Measurements from ENCODE around the gene PAPPA. TPM values are rescaled to one million over a fixed set of nuclear protein-coding genes. Genes with fewer than 3 reads are reported as not detected.

The PAPPA gene
- total RNA-seq, 3 donors from 2014 or later = 0.61 to 2.5 (median 1.9) TPM

- H3K4me1 ChIP-seq (ENCODE audit: low read depth) = no peaks in the 10 kb centered on the region
- H3K9me3 ChIP-seq = no peaks in the 10 kb centered on the region
- TF ChIP-seq CTCF (IDR thresholded peaks at IDR 0.05) = no peak
- ATAC-seq (no peak), DNase-seq (no peak)
- no peaks in the 10 kb centered on the region for H3K36me3 ChIP-seq (ENCODE audit: low read depth)
- no peak overlapping the region for H3K4me3 ChIP-seq
- intact Hi-C loops (cut with DNase I, micrococcal nuclease) = no loop called here
These were observed 124.7 kb downstream of the PAPPA start for GRCh38 chr9:116278326-116278725.

GRCh38 chr9:116279230-116279629 is 125.6 kb downstream of the PAPPA start:
- H3K4me1 ChIP-seq (ENCODE audit: low read depth) = no peaks in the 10 kb centered on the region
- H3K36me3 ChIP-seq (ENCODE audit: low read depth) = no peaks in the 10 kb centered on the region
- no peaks in the 10 kb centered on the region for H3K9me3 ChIP-seq
- DNase-seq (no peak), ATAC-seq (no peak)
- no peak for TF ChIP-seq CTCF (IDR thresholded peaks at IDR 0.05)
- H3K4me3 ChIP-seq = no peak overlapping the region
- intact Hi-C loops (cut with DNase I, micrococcal nuclease) = no loop called here

GRCh38 chr9:116280529-116280928 is 126.9 kb downstream of the PAPPA start:
- no peak overlapping the region for H3K4me3 ChIP-seq
- intact Hi-C loops (cut with DNase I, micrococcal nuclease) = no loop called here
- H3K9me3 ChIP-seq = no peaks in the 10 kb centered on the region
- no peaks in the 10 kb centered on the region for H3K36me3 ChIP-seq (ENCODE audit: low read depth)
- ATAC-seq (no peak), DNase-seq (no peak)
- no peaks in the 10 kb centered on the region for H3K4me1 ChIP-seq (ENCODE audit: low read depth)
- no peak for TF ChIP-seq CTCF (IDR thresholded peaks at IDR 0.05)

- intact Hi-C loops (cut with DNase I, micrococcal nuclease) = no loop called here
- no peak for DNase-seq
- H3K4me3 ChIP-seq = no peak overlapping the region
- no peak for ATAC-seq
- H3K36me3 ChIP-seq (ENCODE audit: low read depth) = no peaks in the 10 kb centered on the region
- no peaks in the 10 kb centered on the region for H3K4me1 ChIP-seq (ENCODE audit: low read depth)
- TF ChIP-seq CTCF (IDR thresholded peaks at IDR 0.05) = no peak
- H3K9me3 ChIP-seq = no peaks in the 10 kb centered on the region
These were observed 129.0 kb downstream of the PAPPA start for GRCh38 chr9:116282597-116282996.

GRCh38 chr9:116284518-116284917 is 130.9 kb downstream of the PAPPA start:
- no peak for TF ChIP-seq CTCF (IDR thresholded peaks at IDR 0.05)
- no peak for ATAC-seq
- H3K9me3 ChIP-seq = no peaks in the 10 kb centered on the region
- no peak for DNase-seq
- no peaks in the 10 kb centered on the region for H3K36me3 ChIP-seq (ENCODE audit: low read depth)
- H3K4me1 ChIP-seq (ENCODE audit: low read depth) = no peaks in the 10 kb centered on the region
- intact Hi-C loops (cut with DNase I, micrococcal nuclease) = no loop called here
- H3K4me3 ChIP-seq = no peak overlapping the region

GRCh38 chr9:116285320-116285719 is 131.7 kb downstream of the PAPPA start:
- intact Hi-C loops (cut with DNase I, micrococcal nuclease) = no loop called here

More at GRCh38 chr9:116285320-116285719, 131.7 kb downstream of the PAPPA start:
- no peak for TF ChIP-seq CTCF (IDR thresholded peaks at IDR 0.05)
- H3K4me1 ChIP-seq (ENCODE audit: low read depth) = no peaks in the 10 kb centered on the region
- no peak overlapping the region for H3K4me3 ChIP-seq
- H3K9me3 ChIP-seq = no peaks in the 10 kb centered on the region
- no peak for ATAC-seq
- H3K36me3 ChIP-seq (ENCODE audit: low read depth) = no peaks in the 10 kb centered on the region
- DNase-seq = no peak
